Natural killer cell (primary cell): Measurements from ENCODE around the gene RNF135. TPM values are rescaled to one million over a fixed set of nuclear protein-coding genes. Genes with fewer than 3 reads are reported as not detected.
"Not testable (repeated sequence)": the region's sequence is repeated elsewhere in the genome, so short reads cannot be mapped to it uniquely, and the experiment has no call there.

Experiments used
- ATAC-seq, 3 donors: fragments of 150-1000 bp in 2 of 3; fragments of 200-7000 bp in 1 of 3; cut with Tn5 transposase; 1 replicate in 1 of 3; 2 replicates in 2 of 3; pipeline ENCODE4 v1.10.0; 2021; ENCODE audit warnings: mild to moderate bottlenecking in 2 of 3, moderate library complexity in 2 of 3
- DNase-seq, 2 donors: peaks; one replicate each; pipeline versions ENCODE4 v3.0.0 to v3.0.0-alpha.2; 2013 to 2021; ENCODE audit warnings: mixed read lengths in 1 of 2
- H3K27ac ChIP-seq: one replicate; pipeline ENCODE4 v1.5.1; 2013; ENCODE audit warnings: mild to moderate bottlenecking, low read length
- H3K27me3 ChIP-seq: one replicate; pipeline ENCODE4 v1.6.1; 2013; ENCODE audit warnings: low read length; ENCODE audit not compliant: control insufficient read depth, insufficient read depth
- H3K36me3 ChIP-seq: one replicate; pipeline ENCODE4 v1.6.1; 2013; ENCODE audit warnings: low read length; ENCODE audit not compliant: control insufficient read depth, insufficient read depth
- H3K4me1 ChIP-seq: one replicate; pipeline ENCODE4 v1.6.1; 2013; ENCODE audit warnings: low read length; ENCODE audit not compliant: control insufficient read depth, insufficient read depth
- H3K4me3 ChIP-seq: one replicate; pipeline ENCODE4 v1.5.1; 2013; ENCODE audit warnings: low read length
- H3K9me3 ChIP-seq: one replicate; pipeline ENCODE4 v1.6.1; 2013; ENCODE audit warnings: low read length; ENCODE audit not compliant: control insufficient read depth, insufficient read depth
- H3K27ac Mint-ChIP-seq, 2 donors: one replicate each; pipeline ENCODE4 v1.8.0; 2022; ENCODE audit warnings: mild to moderate bottlenecking in 2 of 2, mixed read lengths in 2 of 2, moderate library complexity in 1 of 2
- H3K27me3 Mint-ChIP-seq, 2 donors: one replicate each; pipeline ENCODE4 v1.8.0; 2022; ENCODE audit warnings: low read depth in 2 of 2, mixed read lengths in 2 of 2
- H3K36me3 Mint-ChIP-seq: one replicate; pipeline ENCODE4 v1.8.0; 2022; ENCODE audit warnings: mixed read lengths
- H3K4me1 Mint-ChIP-seq, 2 donors: one replicate each; pipeline ENCODE4 v1.8.0; 2022; ENCODE audit warnings: mixed read lengths in 2 of 2
- H3K4me3 Mint-ChIP-seq: one replicate; pipeline ENCODE4 v1.8.0; 2022; ENCODE audit warnings: mild to moderate bottlenecking, moderate library complexity, mixed read lengths
- H3K9me3 Mint-ChIP-seq, 2 donors: one replicate each; pipeline ENCODE4 v1.8.0; 2022; ENCODE audit warnings: mixed read lengths in 2 of 2
- CTCF ChIP-seq: fragments of 200-600 bp; IDR thresholded peaks from one replicate; pipeline ENCODE4 v1.8.0; 2022; ENCODE audit warnings: antibody characterized with exemption
- WGBS: methylation state at CpG from one replicate; pipeline ENCODE4 v1.1.7; 2013; ENCODE audit warnings: missing lambda C conversion rate; ENCODE audit not compliant: insufficient coverage; 5-methylcytosine and 5-hydroxymethylcytosine counted together
- intact Hi-C: fragments of 100-400 bp; cut with micrococcal nuclease; formaldehyde crosslinking; loops from one replicate; pipeline ENCODE4 v1.14.2; 2022
- total RNA-seq, 4 donors: library from RNA; stranded (reverse); fragments of 120-200 nt in 1 of 4; gene quantifications; one replicate each; pipeline versions ENCODE4 v1.2.3 to v1.2.4, GENCODE V29; 2013 to 2022

Gene RNF135
- total RNA-seq, 3 donors from 2014 or later (not counting 1 experiment from before 2014, with no cell fraction given): 8.8 to 13.5 (median 11.7) TPM

DNA sequence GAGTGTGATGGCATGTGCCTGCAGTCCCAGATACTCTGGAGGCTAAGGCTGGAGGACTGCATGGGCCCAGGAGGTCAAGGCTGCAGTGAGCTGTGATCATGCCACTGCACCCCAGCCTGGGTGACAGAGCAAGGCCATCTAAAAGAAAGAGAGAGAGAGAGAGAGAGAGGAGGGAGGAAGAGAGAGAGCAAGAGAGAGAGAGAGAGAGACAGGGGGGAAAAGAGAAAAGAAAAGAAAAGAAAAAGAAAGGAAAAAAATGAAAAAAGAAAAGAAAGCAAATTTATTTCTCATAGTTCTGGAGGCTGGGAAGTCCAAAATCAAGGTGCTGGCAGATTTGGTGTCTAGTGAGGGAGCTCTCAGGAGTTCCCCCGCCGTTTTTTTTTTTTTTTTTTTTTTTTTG, 33.3 kb downstream of the RNF135 start:
- Histone ChIP-seq H3K9me3 (no peaks in the 10 kb centered on the region), H3K4me3 (no peak overlapping the region), H3K36me3 (peaks cover 11% of the 10 kb centered on the region), H3K27me3 (no peaks in the 10 kb centered on the region), H3K27ac (no peak overlapping the region), H3K4me1 (peaks cover 8% of the 10 kb centered on the region)
- Mint-ChIP-seq H3K27ac (no peak overlapping the region), H3K9me3 (no peaks in the 10 kb centered on the region), H3K4me1 (peaks cover 16 to 28% of the 10 kb centered on the region in 2 donors), H3K27me3 (no peaks in the 10 kb centered on the region), H3K4me3 (no peak overlapping the region), H3K36me3 (peaks cover 6% of the 10 kb centered on the region)
- DNase-seq (no peak), ATAC-seq (no peak)
- 86% methylated on average over 2 of the region's 2 CpGs for WGBS
- TF ChIP-seq CTCF: no peak
- intact Hi-C loops: no loop called here

GRCh38 chr17:31007695-31008373, 37.0 kb downstream of the RNF135 start:
- ATAC-seq (no peak), DNase-seq (no peak)
- Histone ChIP-seq H3K9me3 (no peaks in the 10 kb centered on the region), H3K4me3 (peak overlapping the region; percentile 55), H3K27ac (peak overlapping the region; percentile 53), H3K36me3 (no peaks in the 10 kb centered on the region), H3K4me1 (peaks cover 10% of the 10 kb centered on the region), H3K27me3 (no peaks in the 10 kb centered on the region)
- TF ChIP-seq CTCF: no peak
- Mint-ChIP-seq H3K4me3 (peak overlapping the region; percentile 96), H3K9me3 (no peaks in the 10 kb centered on the region), H3K36me3 (no peaks in the 10 kb centered on the region), H3K27me3 (no peaks in the 10 kb centered on the region), H3K4me1 (peaks cover 22 to 39% of the 10 kb centered on the region in 2 donors), H3K27ac (peak overlapping the region; percentile 86 to 93)
- intact Hi-C loops: no loop called here
- WGBS: 62% methylated on average over 6 of the region's 9 CpGs

DNA sequence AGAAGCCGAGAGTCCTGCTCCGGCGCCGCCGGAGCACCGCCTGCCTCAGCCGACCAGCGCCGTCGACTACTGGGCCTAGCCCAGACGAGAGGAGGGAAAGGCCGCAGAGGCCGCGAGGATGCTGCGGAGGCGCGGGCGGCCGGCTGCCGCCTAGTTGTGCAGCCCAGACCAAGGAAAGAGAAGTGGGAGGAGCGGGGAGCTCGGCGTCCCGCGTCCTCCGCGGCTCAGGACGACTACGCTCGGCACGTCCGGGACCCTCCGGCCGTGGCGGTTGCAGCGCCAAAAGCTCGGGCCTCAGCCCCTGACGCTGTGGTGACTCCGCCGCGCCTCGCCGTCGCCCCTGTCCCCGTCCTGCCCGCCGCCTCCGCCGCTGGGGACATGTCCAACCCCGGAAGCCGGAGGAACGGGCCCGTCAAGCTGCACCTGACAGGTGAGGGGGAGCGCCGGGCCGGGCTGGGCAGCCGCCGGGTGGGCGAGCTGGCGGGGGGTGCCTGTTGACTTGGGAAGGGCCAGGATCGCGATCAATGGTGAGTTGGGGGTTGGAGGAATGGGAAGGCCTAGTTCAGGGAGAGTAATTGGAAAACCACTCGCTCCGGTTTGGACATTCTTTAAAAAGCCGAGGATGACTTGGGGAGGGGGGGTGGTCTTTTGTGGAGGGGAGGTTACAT, 37.7 kb downstream of the RNF135 start:
- intact Hi-C loops: no loop called here
- Mint-ChIP-seq H3K9me3 (no peaks in the 10 kb centered on the region), H3K4me3 (peak overlapping the region; percentile 96), H3K36me3 (no peaks in the 10 kb centered on the region), H3K27me3 (no peaks in the 10 kb centered on the region), H3K27ac (peak overlapping the region; percentile 86 to 93), H3K4me1 (peaks cover 22 to 40% of the 10 kb centered on the region in 2 donors)
- WGBS: under 1% methylated on average over 65 of the region's 65 CpGs
- no peaks in the 10 kb centered on the region for H3K36me3 ChIP-seq
- DNase-seq (peak; percentile 53 to 68), ATAC-seq (peak; percentile 79 to 84 (median 84))
- H3K9me3 ChIP-seq: no peaks in the 10 kb centered on the region
- H3K4me3 ChIP-seq: peak overlapping the region; percentile 55
- peak overlapping the region; percentile 53 for H3K27ac ChIP-seq
- TF ChIP-seq CTCF: no peak
- H3K27me3 ChIP-seq: no peaks in the 10 kb centered on the region
- peaks cover 10% of the 10 kb centered on the region for H3K4me1 ChIP-seq

GRCh38 chr17:31009042-31009702, 38.3 kb downstream of the RNF135 start:
- H3K27me3 ChIP-seq, H3K9me3 ChIP-seq, intact Hi-C loops, H3K27me3 Mint-ChIP-seq, H3K4me1 ChIP-seq, H3K9me3 Mint-ChIP-seq, H3K36me3 ChIP-seq, H3K36me3 Mint-ChIP-seq: not testable (repeated sequence)
- ATAC-seq (peak; percentile 11 to 19 (median 14)), DNase-seq (peak in 1 of 2 donors; percentile 54)
- WGBS: 11% methylated on average over 27 of the region's 34 CpGs
- Mint-ChIP-seq H3K4me3 (peak overlapping the region; percentile 96), H3K4me1 (peaks cover 22 to 40% of the 10 kb centered on the region in 2 donors), H3K27ac (peak overlapping the region; percentile 86 to 93)
- Histone ChIP-seq H3K4me3 (peak overlapping the region; percentile 55), H3K27ac (peak overlapping the region; percentile 53)

GRCh38 chr17:31010014-31010413, 39.2 kb downstream of the RNF135 start:
- peak overlapping the region; percentile 74 to 93 for H3K27ac Mint-ChIP-seq
- H3K36me3 ChIP-seq, H3K4me3 ChIP-seq, intact Hi-C loops, H3K27ac ChIP-seq, H3K27me3 Mint-ChIP-seq, H3K36me3 Mint-ChIP-seq, H3K27me3 ChIP-seq, H3K9me3 ChIP-seq, DNase-seq, ATAC-seq, H3K9me3 Mint-ChIP-seq, H3K4me1 ChIP-seq: not testable (repeated sequence)
- 80% methylated on average over 1 of the region's 3 CpGs for WGBS
- H3K4me3 Mint-ChIP-seq: peak overlapping the region; percentile 80
- H3K4me1 Mint-ChIP-seq: peaks cover 22 to 40% of the 10 kb centered on the region in 2 donors
